ENCODE results near the gene RBPMS2. TPM values are rescaled to one million over a fixed set of nuclear protein-coding genes. Genes with fewer than 3 reads are reported as not detected.
A peak's percentile ranks its signal among the peaks of the same experiment; 100 is the strongest.
"Not testable (repeated sequence)": the region's sequence is repeated elsewhere in the genome, so short reads cannot be mapped to it uniquely, and the experiment has no call there.

The RBPMS2 gene
- total RNA-seq, 1 experiment from 2014 or later, result not detected

DNA sequence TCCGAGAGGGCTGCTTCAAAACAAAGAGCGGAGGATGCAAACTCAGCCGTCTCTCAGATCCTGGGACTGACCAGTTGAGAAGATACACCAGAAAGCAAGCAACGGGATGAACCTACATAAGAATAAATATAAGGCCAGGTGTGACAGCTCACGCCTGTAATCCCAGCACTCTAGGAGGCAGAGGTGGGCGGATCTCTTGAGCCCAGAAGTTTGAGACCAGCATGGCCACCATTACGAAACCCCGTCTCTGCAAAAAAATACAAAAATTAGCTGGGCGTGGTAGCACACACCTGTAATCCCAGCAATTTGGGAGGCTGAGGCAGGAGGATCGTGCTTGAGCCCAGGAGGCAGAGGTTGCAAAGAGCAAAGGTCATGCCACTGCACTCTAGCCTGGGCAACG lies 31.7 kb downstream of the RBPMS2 start:
- Histone ChIP-seq H3K9me3 (no peaks in the 10 kb centered on the region), H3K27me3 (no peaks in the 10 kb centered on the region), H3K36me3 (no peaks in the 10 kb centered on the region; the same call in 1 of the 2 replicates), H3K4me3 (no peak overlapping the region)
- DNase-seq, result no peak

DNA sequence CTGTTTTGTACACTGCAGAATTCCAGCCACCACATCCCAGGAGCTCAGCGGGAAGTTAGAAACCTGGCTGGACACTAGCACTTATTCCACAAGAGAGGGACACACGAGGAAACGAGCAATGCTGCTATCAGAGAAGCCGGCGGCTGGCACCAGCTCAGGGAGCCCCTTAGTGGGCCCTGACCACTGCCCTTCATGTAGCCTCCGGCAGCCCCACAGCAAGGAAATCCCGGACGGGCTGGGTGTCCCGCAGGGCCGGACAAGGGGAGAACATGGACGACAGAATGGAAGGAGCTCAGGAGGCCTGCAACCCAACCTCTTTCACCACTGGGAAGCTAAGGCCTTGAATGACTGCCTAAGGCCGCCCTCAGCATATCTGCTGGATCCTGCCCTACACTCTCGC lies 32.5 kb downstream of the RBPMS2 start:
- DNase-seq, result no peak
- Histone ChIP-seq H3K27me3 (no peaks in the 10 kb centered on the region), H3K4me3 (no peak overlapping the region)

DNA sequence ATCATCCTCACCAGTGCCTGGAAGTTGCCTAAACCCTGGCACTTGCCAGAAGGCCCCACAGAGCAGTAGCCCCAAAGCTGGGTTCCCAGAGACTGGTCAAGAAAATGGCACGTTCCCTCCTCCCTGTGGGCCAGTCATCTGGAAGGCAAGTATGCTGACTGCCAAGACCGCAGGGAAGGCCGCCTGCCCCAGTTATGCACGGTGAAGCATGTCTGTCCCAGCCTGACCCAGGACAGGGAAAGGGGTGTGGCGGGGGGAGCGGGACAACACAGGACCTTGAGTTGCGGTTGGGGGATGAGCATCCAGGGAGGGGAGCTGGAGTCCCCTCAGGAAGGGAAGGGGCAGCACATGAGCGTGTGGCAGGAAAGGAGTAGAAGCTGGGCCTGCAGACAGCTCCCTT lies 33.0 kb downstream of the RBPMS2 start:
- no peak overlapping the region for H3K4me3 ChIP-seq
- DNase-seq, result no peak
- H3K9me3 ChIP-seq, result no peaks in the 10 kb centered on the region
- H3K36me3 ChIP-seq, result no peaks in the 10 kb centered on the region; the same call in 1 of the 2 replicates
- H3K27me3 ChIP-seq, result no peaks in the 10 kb centered on the region

More for the DNA sequence above, 32.5 kb downstream of the RBPMS2 start:
- Histone ChIP-seq H3K9me3 (no peaks in the 10 kb centered on the region), H3K36me3 (no peaks in the 10 kb centered on the region; the same call in 1 of the 2 replicates)

DNA sequence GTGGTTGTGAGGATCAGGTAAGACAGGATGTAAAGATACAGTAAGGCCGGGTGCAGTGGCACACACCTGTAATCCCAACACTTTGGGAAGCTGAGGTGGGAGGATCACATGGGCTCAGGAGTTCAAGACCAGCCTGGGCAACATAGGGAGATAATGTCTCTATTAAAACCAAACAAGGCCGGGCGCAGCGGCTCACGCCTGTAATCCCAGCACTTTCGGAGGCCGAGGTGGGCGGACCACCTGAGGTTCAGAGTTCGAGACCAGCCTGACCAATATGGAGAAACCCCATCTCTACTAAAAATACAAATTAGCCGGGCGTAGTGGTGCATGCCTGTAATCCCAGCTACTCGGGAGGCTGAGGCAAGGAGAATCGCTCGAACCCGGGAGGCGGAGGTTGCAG lies 33.7 kb downstream of the RBPMS2 start:
- not testable (repeated sequence) for DNase-seq, H3K27me3 ChIP-seq, H3K9me3 ChIP-seq, H3K4me3 ChIP-seq, H3K36me3 ChIP-seq

DNA sequence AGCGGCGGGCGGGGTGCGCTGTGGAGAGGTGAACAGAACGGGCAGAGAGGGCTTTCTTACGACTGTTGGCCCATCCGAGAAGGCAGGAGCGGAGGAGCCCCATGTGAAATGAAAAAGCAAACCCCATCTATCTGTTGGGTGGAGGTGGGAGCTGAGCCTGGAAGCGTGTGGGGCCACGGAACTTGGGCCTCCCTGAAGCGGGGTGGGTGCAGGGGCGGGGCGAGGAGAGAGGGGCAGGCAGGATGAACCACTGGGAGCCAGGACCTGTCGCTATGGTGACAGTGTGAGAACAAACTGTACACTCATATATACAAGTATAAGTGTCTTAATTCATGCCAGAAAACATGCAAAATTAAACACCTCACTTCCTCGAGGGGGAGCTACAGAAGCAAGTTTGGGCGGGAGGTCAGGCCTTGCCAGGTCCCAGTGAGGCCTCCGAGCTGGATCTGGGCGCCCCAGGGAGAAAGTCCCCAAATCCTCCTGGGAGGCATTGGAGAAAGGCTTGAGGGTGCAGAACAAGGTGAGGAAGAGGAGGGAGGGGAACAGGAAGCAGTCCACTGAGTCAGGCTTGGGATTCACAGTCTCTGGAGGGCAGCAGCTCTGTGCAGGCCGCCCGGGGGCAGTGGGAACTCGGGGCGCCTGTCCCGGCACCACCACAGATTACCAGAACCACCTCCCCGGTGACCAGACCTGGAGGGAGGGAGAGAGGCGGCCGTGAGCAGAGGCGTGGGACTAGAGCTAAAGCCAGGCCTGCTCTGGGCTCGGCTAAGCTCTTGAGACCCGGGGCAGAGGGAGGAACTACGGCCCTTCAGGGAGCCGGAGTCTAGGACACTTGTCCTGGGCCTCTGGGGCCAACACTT lies 34.8 kb downstream of the RBPMS2 start:
- Histone ChIP-seq H3K27me3 (no peaks in the 10 kb centered on the region), H3K4me3 (no peak overlapping the region), H3K36me3 (no peaks in the 10 kb centered on the region; the same call in 1 of the 2 replicates), H3K9me3 (no peaks in the 10 kb centered on the region)
- peak; percentile 31 for DNase-seq

DNA sequence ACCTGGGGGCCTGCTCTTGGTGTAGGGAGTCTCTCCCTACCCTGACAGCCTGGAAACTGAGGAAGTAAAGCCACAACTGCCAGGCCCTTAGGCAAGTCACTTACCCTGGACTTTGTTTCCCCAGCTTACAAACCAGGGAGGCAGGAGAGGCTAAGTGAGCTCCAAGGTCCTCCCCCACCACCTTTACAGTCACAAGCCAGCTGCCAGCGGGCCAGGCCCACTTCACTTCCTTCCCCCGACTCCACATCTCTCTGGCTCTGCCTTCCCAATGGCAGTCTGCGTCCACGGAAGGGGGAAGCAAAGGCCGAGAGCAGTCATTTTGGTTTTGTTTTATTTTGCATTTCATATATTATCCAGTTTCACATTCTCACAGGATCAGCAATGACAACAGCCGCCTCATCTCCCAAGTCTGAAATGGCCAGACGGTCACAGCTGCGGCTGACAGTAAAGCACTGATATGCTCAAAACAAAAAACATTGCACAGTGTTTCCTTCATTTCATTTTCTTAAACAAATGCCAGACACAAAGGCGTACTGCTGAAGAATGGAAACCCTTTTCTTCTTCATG lies 35.7 kb downstream of the RBPMS2 start:
- Histone ChIP-seq H3K36me3 (no peaks in the 10 kb centered on the region; the same call in 1 of the 2 replicates), H3K4me3 (no peak overlapping the region), H3K27me3 (no peaks in the 10 kb centered on the region), H3K9me3 (no peaks in the 10 kb centered on the region)
- DNase-seq, result no peak

DNA sequence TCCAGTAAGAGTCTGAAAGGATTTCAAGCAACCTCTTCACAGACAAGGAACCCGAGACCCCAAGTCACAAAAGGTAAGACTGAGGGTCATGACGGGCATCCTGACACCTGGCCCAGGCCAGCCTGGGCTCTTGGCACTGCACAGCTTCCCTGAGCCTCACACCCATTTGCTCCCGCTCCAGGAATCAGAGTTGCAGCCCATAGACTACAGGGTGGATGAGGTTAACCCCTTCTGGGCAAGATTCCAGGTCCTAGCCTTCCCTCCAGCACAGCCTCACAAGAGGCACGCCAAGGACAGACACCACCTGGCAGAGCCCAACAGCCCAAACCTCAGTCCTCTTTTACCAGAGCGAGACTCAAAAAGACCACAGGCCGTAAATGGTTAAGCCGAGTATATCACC lies 36.2 kb downstream of the RBPMS2 start:
- Histone ChIP-seq H3K4me3 (no peak overlapping the region), H3K36me3 (no peaks in the 10 kb centered on the region; the same call in 1 of the 2 replicates), H3K9me3 (no peaks in the 10 kb centered on the region), H3K27me3 (no peaks in the 10 kb centered on the region)
- DNase-seq, result no peak

DNA sequence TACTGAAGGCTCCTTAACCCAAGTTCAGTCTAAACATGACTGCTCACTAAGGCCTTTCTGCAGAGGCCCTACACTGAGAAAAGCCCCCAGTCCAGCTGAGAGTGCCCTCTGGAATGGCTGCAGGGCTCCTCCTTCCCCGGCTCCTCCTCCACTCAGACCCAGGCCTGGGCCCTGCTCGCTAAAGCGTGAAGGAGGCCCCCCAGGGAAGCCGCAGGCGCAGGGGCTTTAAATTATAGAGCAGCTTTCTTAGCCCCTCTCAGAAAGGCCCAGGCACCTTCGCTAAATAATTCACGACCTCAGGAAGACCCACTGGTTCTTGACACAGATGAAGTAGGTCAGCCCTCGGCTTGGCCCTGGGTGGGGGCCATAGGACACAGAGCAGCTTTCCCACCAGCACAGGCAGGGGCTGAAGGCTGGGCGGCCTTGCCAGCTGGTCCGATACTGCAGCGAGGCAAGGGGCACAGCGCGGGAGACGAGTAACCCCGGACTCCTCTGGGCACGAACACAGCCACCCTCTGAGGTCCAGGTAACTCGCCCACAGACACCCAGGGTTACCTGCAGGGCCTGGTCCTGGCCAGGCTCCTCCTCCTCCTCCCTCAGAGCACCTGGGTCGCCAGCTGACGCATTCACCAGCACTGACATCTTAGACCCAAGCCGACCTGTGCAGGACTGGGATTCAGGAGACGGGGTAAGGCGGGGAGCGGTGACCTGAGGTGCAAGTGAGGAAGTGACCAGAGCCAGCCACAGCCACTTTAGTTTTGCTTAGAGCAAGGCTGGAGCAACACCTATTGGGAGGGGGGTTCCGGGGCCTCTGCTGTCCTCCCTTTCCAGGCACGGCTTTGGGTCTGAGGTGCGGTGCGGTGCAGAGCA lies 36.9 kb downstream of the RBPMS2 start:
- no peak for DNase-seq
- H3K9me3 ChIP-seq, result no peaks in the 10 kb centered on the region
- H3K4me3 ChIP-seq, result no peak overlapping the region
- no peaks in the 10 kb centered on the region for H3K27me3 ChIP-seq
- H3K36me3 ChIP-seq, result no peaks in the 10 kb centered on the region; the same call in 1 of the 2 replicates

DNA sequence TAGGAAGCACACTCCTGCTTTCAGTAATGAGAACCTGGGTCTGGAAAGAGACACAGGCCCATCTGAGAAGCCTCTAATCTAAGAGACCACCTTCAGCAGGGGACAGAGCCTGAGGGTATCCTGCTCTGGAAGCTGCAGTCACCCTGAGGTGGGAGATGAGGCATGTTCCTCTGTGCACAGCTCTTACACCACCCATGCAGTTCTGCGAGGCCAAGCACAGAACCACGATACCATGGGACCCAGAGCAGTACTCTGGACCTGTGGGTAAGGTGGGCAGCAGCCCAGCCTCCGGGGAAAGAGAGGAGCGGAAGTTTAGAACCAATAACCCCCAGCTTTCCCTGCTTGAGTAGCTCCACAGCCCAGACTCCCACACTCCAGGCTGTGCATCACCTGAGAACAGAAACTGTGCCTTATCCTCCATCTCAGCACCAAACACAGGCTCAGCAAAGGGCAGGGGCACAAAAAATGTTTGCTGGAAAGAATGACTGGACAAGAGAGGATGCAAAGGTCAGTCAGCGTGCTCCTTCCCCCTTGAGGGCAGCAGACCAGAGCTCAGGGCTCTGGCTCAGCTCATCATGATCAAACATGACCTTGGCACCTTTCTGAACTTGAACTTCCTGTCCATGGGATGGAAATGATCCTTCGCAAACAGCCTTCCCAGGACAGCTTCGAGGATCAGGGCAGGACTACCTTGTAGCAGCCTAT lies 43.1 kb downstream of the RBPMS2 start:
- H3K36me3 ChIP-seq, result no peaks in the 10 kb centered on the region
- no peaks in the 10 kb centered on the region for H3K9me3 ChIP-seq
- no peak overlapping the region for H3K4me3 ChIP-seq
- DNase-seq, result no peak
- no peaks in the 10 kb centered on the region for H3K27me3 ChIP-seq

DNA sequence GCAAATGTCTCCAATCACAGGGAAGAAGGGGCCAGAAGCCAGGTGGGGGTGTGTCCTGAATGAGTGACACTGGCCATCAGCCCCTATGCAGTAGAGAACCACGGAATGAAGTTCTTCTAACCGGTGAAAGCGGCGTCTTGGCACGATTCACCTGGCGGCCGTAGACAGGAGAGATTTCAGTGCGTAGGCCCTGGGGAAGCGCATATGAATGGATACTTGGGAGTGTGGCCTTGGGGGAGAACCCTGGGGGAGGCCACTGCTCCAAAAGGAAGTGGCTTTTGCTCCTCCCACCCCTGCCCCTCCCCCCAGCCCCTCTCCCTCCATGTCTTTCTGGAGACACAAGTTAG lies 43.6 kb downstream of the RBPMS2 start:
- H3K4me3 ChIP-seq, result no peak overlapping the region
- no peaks in the 10 kb centered on the region for H3K9me3 ChIP-seq
- no peak for DNase-seq
- H3K36me3 ChIP-seq, result no peaks in the 10 kb centered on the region
- H3K27me3 ChIP-seq, result no peaks in the 10 kb centered on the region

DNA sequence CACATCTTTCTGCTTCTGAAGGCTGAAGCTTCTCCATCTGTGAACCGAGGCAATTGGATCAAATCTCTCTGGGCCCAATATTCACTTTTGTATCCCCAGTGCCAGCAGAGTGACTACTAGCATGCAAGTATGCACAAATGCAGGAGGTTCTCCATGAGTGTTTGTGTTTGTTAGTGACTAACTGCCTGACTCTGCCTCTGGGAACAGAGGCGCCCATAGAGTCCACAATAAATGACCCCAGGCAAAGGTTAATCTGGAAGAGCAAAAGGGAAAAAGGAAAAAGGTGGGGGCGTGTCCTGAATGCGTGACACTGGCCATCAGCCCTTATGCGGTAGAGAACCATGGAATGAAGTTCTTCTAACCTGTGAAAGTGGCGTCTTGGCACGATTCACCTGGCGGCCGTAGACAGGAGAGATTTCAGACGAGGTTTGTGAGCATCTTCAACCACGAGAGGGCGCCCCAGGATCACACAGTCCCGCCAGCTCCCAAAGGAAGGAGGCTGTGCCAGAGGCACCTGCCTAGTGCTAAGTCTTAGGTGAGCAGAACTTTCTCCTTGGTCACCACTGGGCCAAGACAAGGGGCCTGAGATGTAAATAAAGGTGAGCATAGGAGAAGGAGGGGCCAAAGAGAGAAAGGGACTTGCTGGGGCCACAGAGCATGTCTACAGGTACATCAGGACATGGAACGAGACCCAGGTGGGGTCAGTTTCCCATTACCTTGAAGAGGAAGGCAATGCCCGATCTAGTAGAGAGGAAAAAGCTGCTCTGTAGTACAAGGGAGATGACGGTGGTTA lies 44.2 kb downstream of the RBPMS2 start:
- Histone ChIP-seq H3K27me3 (no peaks in the 10 kb centered on the region), H3K4me3 (no peak overlapping the region), H3K36me3 (no peaks in the 10 kb centered on the region), H3K9me3 (no peaks in the 10 kb centered on the region)
- peak; percentile 72 for DNase-seq

DNA sequence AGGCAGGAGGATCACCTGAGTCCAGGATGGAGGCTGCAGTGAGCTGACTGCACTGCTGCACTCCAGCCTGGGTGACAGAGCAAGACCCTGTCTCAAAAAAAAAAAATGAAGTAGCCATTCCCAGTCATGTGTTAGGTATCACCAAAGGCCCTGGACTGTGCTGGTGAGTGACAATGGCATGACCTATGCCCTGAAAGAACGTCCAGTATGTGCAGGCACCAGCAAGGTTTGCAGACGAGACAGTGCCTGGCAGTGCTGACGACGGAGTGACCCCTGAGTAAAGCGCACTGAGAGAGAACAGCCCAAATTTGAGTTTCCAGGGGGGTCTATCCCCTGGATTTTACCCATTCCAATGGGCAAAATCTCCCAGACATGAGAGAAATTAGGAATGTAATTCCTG lies 45.2 kb downstream of the RBPMS2 start:
- Histone ChIP-seq H3K27me3 (no peaks in the 10 kb centered on the region), H3K4me3 (no peak overlapping the region), H3K36me3 (no peaks in the 10 kb centered on the region), H3K9me3 (no peaks in the 10 kb centered on the region)
- no peak for DNase-seq

DNA sequence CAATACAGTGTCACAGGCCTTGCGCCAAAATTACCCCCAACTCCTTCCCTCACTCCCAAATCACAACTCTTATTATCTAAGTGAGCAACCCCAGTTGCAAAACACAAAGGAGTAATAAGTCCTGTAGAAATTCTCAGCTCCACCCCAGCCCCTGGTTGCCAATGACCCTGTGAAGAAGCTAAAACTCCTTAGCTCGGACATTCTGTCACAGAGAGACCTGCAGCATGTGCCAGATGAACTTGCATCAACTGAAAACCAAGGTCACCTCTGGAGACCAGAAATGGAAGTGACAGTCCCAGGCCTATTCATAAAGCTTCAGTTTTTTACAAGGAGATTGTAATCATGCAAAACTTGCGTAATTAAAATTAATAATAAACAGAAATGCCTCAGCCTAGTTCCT lies 55.2 kb downstream of the RBPMS2 start:
- DNase-seq, result no peak
- no peaks in the 10 kb centered on the region for H3K27me3 ChIP-seq
- H3K36me3 ChIP-seq, result no peaks in the 10 kb centered on the region
- no peaks in the 10 kb centered on the region for H3K9me3 ChIP-seq
- no peak overlapping the region for H3K4me3 ChIP-seq

DNA sequence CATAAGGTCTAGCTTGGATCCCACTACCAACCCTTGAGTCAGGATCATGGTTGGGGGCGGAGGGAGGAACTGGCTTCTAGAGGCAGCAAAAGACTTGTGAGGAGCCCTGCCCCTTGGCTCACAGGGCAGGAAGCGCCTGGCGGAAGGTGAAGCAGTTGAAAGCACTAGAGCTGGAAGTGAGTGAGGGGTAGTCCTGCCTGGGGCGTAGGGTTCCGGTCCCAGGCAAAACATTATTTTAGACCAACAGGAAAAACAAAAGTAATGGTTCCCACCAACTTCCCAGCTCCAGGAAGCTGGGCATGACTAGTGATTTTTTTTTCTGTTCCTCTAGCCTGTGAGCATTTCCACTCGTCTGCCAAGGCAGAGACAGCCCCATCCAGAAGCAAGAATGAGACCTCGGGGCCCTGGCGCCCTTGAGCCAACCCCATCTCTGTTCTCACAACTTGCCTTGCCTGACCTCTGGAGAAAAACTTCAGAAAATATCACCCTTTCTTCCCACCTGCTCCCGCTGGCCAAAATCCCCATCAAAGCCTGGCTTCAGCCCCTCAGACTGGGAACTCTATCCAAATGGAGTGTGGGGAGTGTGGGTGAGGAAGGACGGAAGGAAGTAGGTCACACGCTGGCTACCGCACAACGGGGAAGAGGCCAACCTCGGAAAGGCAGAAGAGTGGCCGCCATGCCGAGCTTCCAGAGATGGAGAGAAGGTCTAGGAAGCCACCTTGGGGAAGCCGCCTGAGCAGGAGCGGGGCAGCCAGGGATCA lies 57.5 kb downstream of the RBPMS2 start:
- Histone ChIP-seq H3K27me3 (no peaks in the 10 kb centered on the region), H3K9me3 (no peaks in the 10 kb centered on the region), H3K36me3 (no peaks in the 10 kb centered on the region), H3K4me3 (no peak overlapping the region)
- DNase-seq, result no peak

DNA sequence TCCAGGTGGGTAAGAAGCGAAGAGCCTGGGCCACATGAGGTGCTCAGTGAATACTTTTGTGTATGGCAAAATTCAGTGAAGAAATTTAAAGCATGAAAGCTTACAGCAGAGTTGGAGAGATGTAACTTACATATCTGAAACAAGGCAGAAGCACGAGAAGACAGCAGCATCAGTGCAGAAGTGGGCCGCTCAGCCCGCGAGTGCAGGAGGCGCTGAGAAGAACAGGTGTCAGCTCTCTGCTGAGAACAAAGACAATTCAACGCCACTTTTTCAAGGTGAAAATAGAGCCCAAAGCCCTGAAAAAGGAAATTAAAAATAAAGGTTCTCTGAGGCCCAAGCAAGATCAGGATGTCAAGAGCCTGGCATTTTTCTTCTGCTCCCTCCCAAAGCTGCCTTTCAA lies 58.3 kb downstream of the RBPMS2 start:
- no peak overlapping the region for H3K4me3 ChIP-seq
- H3K27me3 ChIP-seq, result no peaks in the 10 kb centered on the region
- DNase-seq, result no peak
- no peaks in the 10 kb centered on the region for H3K36me3 ChIP-seq
- H3K9me3 ChIP-seq, result no peaks in the 10 kb centered on the region
